Measurements from ENCODE around the gene ERGIC1. TPM values are rescaled to one million over a fixed set of nuclear protein-coding genes. Genes with fewer than 3 reads are reported as not detected.

Gene ERGIC1
- total and polyA plus RNA-seq, 2 of the 13 experiments (the other 11 are each of a cell fraction or from before 2014, with no cell fraction given): 78.5 to 184 TPM

DNA sequence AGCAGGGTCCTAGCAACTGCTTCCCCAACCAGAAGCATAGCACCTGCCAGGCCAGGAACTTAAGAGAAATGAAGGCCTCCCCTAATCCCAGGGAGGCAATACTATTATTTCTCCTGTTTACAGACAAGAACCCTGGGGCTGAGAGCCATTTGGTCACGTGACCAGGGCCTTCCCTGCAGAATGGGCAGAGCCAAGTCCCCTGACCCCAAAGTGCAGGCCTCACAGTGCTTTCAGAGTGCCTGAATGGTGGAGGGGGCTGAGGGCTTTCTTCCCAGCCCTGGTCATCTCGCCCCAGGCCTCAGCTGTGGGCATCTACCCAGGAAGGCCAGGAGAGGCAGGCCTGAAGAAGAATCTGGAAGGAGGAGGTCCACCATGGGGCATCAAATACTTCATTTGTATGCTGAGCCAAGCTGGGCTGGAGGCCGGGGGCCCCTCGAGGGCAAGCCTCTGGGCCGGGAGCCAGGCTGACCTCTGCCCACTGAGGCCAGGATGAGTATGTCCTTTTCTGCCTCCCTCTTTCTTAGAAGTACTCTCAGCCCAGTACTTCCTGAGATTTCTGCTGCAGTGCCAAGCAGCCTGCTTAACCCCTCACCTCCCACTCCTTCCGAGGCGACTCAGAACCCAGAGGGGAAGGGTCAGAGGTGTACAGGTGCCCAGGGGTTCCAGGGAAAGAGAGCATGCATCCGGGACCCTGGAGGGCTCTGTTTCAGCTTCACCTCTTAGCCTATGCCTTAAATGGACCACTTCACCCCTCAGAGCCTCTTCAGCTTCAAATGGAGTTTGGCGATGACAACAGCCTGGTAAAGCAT lies 44.2 kb upstream of the ERGIC1 start (continued):
- TF ChIP-seq, protein P1, sequence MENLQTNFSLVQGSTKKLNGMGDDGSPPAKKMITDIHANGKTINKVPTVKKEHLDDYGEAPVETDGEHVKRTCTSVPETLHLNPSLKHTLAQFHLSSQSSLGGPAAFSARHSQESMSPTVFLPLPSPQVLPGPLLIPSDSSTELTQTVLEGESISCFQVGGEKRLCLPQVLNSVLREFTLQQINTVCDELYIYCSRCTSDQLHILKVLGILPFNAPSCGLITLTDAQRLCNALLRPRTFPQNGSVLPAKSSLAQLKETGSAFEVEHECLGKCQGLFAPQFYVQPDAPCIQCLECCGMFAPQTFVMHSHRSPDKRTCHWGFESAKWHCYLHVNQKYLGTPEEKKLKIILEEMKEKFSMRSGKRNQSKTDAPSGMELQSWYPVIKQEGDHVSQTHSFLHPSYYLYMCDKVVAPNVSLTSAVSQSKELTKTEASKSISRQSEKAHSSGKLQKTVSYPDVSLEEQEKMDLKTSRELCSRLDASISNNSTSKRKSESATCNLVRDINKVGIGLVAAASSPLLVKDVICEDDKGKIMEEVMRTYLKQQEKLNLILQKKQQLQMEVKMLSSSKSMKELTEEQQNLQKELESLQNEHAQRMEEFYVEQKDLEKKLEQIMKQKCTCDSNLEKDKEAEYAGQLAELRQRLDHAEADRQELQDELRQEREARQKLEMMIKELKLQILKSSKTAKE (CRISPR knock-in tag; IDR thresholded peaks at IDR 0.05; ENCODE audit: borderline replicate concordance): no peak
- TF ChIP-seq SNAPC2 (CRISPR knock-in tag; IDR thresholded peaks at IDR 0.05) (no peak), ZBTB7A (CRISPR knock-in tag; IDR thresholded peaks at IDR 0.05) (peak; percentile 71; the same call in 1 of the 2 replicates), ZNF333 (CRISPR knock-in tag; IDR thresholded peaks at IDR 0.05; ENCODE audit: borderline replicate concordance) (no peak), U2AF2 (IDR thresholded peaks at IDR 0.05; ENCODE audit: low read depth, low read length) (no peak), NFIC (IDR thresholded peaks at IDR 0.05; ENCODE audit: low read length) (no peak), ZNF720 (CRISPR knock-in tag; IDR thresholded peaks at IDR 0.05) (no peak), ZNF768 (CRISPR knock-in tag; IDR thresholded peaks at IDR 0.05) (no peak), YEATS2 (CRISPR knock-in tag; IDR thresholded peaks at IDR 0.05; ENCODE audit: borderline replicate concordance) (no peak), ELF3 (CRISPR knock-in tag; IDR thresholded peaks at IDR 0.05) (no peak), BRD4 (CRISPR knock-in tag; IDR thresholded peaks at IDR 0.05) (no peak), ZNF562 (CRISPR knock-in tag; IDR thresholded peaks at IDR 0.05; ENCODE audit: borderline replicate concordance) (no peak), NFATC3 (CRISPR knock-in tag; IDR thresholded peaks at IDR 0.05) (no peak), CC2D1A (CRISPR knock-in tag; IDR thresholded peaks at IDR 0.05) (no peak), ZFX (CRISPR knock-in tag; IDR thresholded peaks at IDR 0.05; ENCODE audit: low read depth) (peak; percentile 66), ZNF546 (CRISPR knock-in tag; conservative IDR thresholded peaks at IDR 0.05) (no peak), TBP (CRISPR knock-in tag; IDR thresholded peaks at IDR 0.05) (no peak), DMAP1 (CRISPR knock-in tag; IDR thresholded peaks at IDR 0.05) (no peak), SCMH1 (CRISPR knock-in tag; IDR thresholded peaks at IDR 0.05; ENCODE audit: borderline replicate concordance) (no peak), SMAD9 (CRISPR knock-in tag; IDR thresholded peaks at IDR 0.05) (no peak), ZNF713 (CRISPR knock-in tag; IDR thresholded peaks at IDR 0.05) (no peak), SNRNP70 (IDR thresholded peaks at IDR 0.05; ENCODE audit: low read depth, low read length) (no peak)
- TF ChIP-seq, protein P2, sequence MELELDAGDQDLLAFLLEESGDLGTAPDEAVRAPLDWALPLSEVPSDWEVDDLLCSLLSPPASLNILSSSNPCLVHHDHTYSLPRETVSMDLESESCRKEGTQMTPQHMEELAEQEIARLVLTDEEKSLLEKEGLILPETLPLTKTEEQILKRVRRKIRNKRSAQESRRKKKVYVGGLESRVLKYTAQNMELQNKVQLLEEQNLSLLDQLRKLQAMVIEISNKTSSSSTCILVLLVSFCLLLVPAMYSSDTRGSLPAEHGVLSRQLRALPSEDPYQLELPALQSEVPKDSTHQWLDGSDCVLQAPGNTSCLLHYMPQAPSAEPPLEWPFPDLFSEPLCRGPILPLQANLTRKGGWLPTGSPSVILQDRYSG (CRISPR knock-in tag; IDR thresholded peaks at IDR 0.05): no peak
- TF ChIP-seq, protein P3, sequence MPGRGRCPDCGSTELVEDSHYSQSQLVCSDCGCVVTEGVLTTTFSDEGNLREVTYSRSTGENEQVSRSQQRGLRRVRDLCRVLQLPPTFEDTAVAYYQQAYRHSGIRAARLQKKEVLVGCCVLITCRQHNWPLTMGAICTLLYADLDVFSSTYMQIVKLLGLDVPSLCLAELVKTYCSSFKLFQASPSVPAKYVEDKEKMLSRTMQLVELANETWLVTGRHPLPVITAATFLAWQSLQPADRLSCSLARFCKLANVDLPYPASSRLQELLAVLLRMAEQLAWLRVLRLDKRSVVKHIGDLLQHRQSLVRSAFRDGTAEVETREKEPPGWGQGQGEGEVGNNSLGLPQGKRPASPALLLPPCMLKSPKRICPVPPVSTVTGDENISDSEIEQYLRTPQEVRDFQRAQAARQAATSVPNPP (CRISPR knock-in tag; IDR thresholded peaks at IDR 0.05): no peak
- TF ChIP-seq, protein P4, sequence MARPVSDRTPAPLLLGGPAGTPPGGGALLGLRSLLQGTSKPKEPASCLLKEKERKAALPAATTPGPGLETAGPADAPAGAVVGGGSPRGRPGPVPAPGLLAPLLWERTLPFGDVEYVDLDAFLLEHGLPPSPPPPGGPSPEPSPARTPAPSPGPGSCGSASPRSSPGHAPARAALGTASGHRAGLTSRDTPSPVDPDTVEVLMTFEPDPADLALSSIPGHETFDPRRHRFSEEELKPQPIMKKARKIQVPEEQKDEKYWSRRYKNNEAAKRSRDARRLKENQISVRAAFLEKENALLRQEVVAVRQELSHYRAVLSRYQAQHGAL (CRISPR knock-in tag; IDR thresholded peaks at IDR 0.05; ENCODE audit: not compliant biosample characterization): no peak
- TF ChIP-seq, protein P5, sequence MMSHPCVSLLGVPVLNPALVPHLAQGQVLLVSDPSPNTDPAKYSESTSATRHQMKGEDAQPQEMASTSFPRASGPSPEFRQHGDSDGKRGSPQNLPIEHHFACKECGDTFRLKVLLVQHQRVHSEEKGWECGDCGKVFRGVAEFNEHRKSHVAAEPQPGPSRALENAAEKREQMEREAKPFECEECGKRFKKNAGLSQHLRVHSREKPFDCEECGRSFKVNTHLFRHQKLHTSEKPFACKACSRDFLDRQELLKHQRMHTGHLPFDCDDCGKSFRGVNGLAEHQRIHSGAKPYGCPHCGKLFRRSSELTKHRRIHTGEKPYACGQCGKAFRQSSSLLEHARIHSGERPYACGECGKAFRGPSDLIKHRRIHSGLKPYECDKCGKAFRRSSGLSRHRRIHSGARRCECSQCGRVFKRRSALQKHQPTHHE (CRISPR knock-in tag; IDR thresholded peaks at IDR 0.05; ENCODE audit: borderline replicate concordance): no peak
